SK-N-SH (cell line): ENCODE results near the gene SYT14.

ENCODE experiments used
- ELF1 ChIP-seq: IDR thresholded peaks from 2 replicates; pipeline ENCODE4 v1.4.0; 2012
- EZH2phosphoT487 ChIP-seq: fragments of 200-600 bp; sonication (generic); IDR thresholded peaks from 2 replicates; pipeline ENCODE4 v1.6.1; 2017; ENCODE audit warnings: low read depth, mixed run types, mild to moderate bottlenecking, antibody characterized with exemption, moderate library complexity, borderline replicate concordance
- FOXM1 ChIP-seq: IDR thresholded peaks from 2 replicates; pipeline ENCODE4 v1.4.0; 2012; ENCODE audit warnings: low read depth, mild to moderate bottlenecking
- TF ChIP-seq, protein P1 (sequence below): fragments of 200-600 bp; sonication (generic); IDR thresholded peaks from 2 replicates; pipeline ENCODE4 v1.6.1; 2017; ENCODE audit warnings: antibody characterized with exemption, mild to moderate bottlenecking, moderate library complexity
- TF ChIP-seq, protein P2 (sequence below): IDR thresholded peaks from 2 replicates; pipeline ENCODE4 v1.4.0; 2012; ENCODE audit warnings: low read depth
- TF ChIP-seq, protein P3 (sequence below): IDR thresholded peaks from 2 replicates; pipeline ENCODE4 v1.6.1; 2012; ENCODE audit warnings: mild to moderate bottlenecking, low read depth, low read length, moderate library complexity

DNA sequence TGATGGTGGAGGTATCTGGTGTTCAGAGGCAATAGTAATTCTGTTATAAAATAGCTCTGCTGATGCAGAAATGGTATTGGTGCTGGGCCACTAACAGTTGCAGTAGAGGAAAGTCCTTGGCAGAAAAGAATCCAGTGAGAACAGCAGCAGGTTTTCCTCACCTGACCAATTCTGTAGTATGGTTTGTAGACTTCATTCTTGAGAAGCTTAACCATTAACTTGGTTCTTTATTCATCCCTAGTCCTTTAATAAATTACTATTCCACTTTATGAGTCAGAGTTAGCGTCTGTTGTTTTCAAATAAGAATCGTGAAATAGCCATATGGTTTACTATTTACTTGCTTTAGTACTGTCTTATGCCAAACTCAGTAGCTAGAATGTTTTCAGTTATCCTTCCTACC lies 166.1 kb downstream of the SYT14 start:
- TF ChIP-seq EZH2phosphoT487 (no peak), FOXM1 (no peak), ELF1 (no peak)
- TF ChIP-seq, protein P1, sequence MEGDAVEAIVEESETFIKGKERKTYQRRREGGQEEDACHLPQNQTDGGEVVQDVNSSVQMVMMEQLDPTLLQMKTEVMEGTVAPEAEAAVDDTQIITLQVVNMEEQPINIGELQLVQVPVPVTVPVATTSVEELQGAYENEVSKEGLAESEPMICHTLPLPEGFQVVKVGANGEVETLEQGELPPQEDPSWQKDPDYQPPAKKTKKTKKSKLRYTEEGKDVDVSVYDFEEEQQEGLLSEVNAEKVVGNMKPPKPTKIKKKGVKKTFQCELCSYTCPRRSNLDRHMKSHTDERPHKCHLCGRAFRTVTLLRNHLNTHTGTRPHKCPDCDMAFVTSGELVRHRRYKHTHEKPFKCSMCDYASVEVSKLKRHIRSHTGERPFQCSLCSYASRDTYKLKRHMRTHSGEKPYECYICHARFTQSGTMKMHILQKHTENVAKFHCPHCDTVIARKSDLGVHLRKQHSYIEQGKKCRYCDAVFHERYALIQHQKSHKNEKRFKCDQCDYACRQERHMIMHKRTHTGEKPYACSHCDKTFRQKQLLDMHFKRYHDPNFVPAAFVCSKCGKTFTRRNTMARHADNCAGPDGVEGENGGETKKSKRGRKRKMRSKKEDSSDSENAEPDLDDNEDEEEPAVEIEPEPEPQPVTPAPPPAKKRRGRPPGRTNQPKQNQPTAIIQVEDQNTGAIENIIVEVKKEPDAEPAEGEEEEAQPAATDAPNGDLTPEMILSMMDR: no peak
- TF ChIP-seq, protein P2, sequence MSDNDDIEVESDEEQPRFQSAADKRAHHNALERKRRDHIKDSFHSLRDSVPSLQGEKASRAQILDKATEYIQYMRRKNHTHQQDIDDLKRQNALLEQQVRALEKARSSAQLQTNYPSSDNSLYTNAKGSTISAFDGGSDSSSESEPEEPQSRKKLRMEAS: no peak
- TF ChIP-seq, protein P3, sequence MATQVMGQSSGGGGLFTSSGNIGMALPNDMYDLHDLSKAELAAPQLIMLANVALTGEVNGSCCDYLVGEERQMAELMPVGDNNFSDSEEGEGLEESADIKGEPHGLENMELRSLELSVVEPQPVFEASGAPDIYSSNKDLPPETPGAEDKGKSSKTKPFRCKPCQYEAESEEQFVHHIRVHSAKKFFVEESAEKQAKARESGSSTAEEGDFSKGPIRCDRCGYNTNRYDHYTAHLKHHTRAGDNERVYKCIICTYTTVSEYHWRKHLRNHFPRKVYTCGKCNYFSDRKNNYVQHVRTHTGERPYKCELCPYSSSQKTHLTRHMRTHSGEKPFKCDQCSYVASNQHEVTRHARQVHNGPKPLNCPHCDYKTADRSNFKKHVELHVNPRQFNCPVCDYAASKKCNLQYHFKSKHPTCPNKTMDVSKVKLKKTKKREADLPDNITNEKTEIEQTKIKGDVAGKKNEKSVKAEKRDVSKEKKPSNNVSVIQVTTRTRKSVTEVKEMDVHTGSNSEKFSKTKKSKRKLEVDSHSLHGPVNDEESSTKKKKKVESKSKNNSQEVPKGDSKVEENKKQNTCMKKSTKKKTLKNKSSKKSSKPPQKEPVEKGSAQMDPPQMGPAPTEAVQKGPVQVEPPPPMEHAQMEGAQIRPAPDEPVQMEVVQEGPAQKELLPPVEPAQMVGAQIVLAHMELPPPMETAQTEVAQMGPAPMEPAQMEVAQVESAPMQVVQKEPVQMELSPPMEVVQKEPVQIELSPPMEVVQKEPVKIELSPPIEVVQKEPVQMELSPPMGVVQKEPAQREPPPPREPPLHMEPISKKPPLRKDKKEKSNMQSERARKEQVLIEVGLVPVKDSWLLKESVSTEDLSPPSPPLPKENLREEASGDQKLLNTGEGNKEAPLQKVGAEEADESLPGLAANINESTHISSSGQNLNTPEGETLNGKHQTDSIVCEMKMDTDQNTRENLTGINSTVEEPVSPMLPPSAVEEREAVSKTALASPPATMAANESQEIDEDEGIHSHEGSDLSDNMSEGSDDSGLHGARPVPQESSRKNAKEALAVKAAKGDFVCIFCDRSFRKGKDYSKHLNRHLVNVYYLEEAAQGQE: no peak
